DOHH2 (cell line): Measurements from ENCODE around the gene EPB41.
"Not testable (repeated sequence)": the region's sequence is repeated elsewhere in the genome, so short reads cannot be mapped to it uniquely, and the experiment has no call there.

ENCODE experiments used
- H3F3A ChIP-seq: fragments of 200-600 bp; sonication (generic), shearing (Covaris generic); 2 replicates; pipeline ENCODE4 v1.6.0; 2016; ENCODE audit warnings: antibody characterized with exemption, mild to moderate bottlenecking; ENCODE audit not compliant: control insufficient read depth, insufficient read depth
- H3K27ac ChIP-seq: fragments of 200-600 bp; sonication (generic); 2 replicates; pipeline ENCODE4 v1.5.1; 2014; ENCODE audit warnings: low read depth, mild to moderate bottlenecking, low read length, moderate library complexity
- H3K27me3 ChIP-seq: fragments of 200-600 bp; sonication (generic); 2 replicates; pipeline ENCODE4 v1.6.1; 2014; ENCODE audit warnings: mild to moderate bottlenecking, low read length, mixed read lengths; ENCODE audit not compliant: control insufficient read depth
- H3K36me3 ChIP-seq: fragments of 200-600 bp; sonication (generic); 2 replicates; pipeline ENCODE4 v1.6.1; 2014; ENCODE audit warnings: mild to moderate bottlenecking, low read length, moderate library complexity, mixed read lengths; ENCODE audit not compliant: control insufficient read depth
- H3K4me1 ChIP-seq: fragments of 200-600 bp; sonication (generic); 2 replicates; pipeline ENCODE4 v1.6.1; 2014; ENCODE audit warnings: mild to moderate bottlenecking, low read length, mixed read lengths; ENCODE audit not compliant: control insufficient read depth
- H3K4me2 ChIP-seq: fragments of 200-600 bp; sonication (generic); 2 replicates; pipeline ENCODE4 v1.6.0; 2014; ENCODE audit warnings: mild to moderate bottlenecking, low read length, moderate library complexity
- H3K4me3 ChIP-seq: fragments of 200-600 bp; sonication (generic); 2 replicates; pipeline ENCODE4 v1.5.1; 2014; ENCODE audit warnings: mild to moderate bottlenecking, low read length, mixed read lengths
- H3K79me2 ChIP-seq: fragments of 200-600 bp; sonication (generic); 2 replicates; pipeline ENCODE4 v1.6.1; 2014; ENCODE audit warnings: mild to moderate bottlenecking, low read length, mixed read lengths; ENCODE audit not compliant: control insufficient read depth
- H3K9me2 ChIP-seq: fragments of 200-600 bp; sonication (generic); replicated peaks from 2 replicates; pipeline ENCODE4 v1.6.1; 2014; ENCODE audit warnings: mild to moderate bottlenecking, low read length, mixed read lengths; ENCODE audit not compliant: control insufficient read depth
- H3K9me3 ChIP-seq: fragments of 200-600 bp; sonication (generic); 2 replicates; pipeline ENCODE4 v1.6.1; 2014; ENCODE audit warnings: antibody characterized with exemption, low read length, mixed read lengths; ENCODE audit not compliant: control insufficient read depth, insufficient read depth
- H4K20me1 ChIP-seq: fragments of 200-600 bp; sonication (generic); 2 replicates; pipeline ENCODE4 v1.6.0; 2014; ENCODE audit warnings: low read depth, mild to moderate bottlenecking, antibody characterized with exemption, low read length, moderate library complexity; ENCODE audit not compliant: control insufficient read depth, insufficient read depth
- CTCF ChIP-seq: fragments of 200-600 bp; sonication (generic); IDR thresholded peaks from one replicate; pipeline ENCODE4 v1.5.1; 2014; ENCODE audit warnings: antibody characterized with exemption, mild to moderate bottlenecking, low read depth, low read length; ENCODE audit not compliant: poor library complexity, severe bottlenecking
- EZH2phosphoT487 ChIP-seq: fragments of 200-600 bp; sonication (generic); IDR thresholded peaks from 2 replicates; pipeline ENCODE4 v1.6.1; 2017; ENCODE audit warnings: borderline replicate concordance, mild to moderate bottlenecking, antibody characterized with exemption, low read length, moderate library complexity, mixed read lengths

Gene EPB41

DNA sequence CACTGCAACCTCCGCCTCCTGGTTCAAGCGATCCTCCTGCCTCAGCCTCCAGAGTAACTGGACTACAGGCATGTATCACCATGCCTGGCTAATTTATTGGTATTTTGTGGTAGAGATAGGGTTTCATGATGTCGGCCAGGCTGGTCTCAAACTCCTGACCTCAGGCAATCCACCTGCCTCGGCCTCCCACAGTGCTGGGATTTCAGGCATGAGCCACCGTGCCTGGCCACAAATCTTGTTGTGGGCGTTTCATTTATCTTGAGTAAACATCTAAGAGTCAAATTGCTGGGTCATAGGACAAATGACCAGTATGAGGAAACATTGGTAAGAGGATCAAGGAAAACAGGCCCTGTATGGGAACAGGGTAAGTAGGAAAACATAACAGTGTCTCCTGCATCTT, 191.5 kb downstream of the EPB41 start:
- H3K9me3 ChIP-seq = no peaks in the 10 kb centered on the region
- H3F3A ChIP-seq = no peaks in the 10 kb centered on the region
- H4K20me1 ChIP-seq = no peaks in the 10 kb centered on the region
- no peaks in the 10 kb centered on the region for H3K27me3 ChIP-seq
- no peak overlapping the region for H3K4me2 ChIP-seq
- H3K36me3 ChIP-seq = peaks cover 5% of the 10 kb centered on the region; the same call in 1 of the 2 replicates
- H3K27ac ChIP-seq = no peak overlapping the region
- H3K4me3 ChIP-seq = no peak overlapping the region
- H3K79me2 ChIP-seq = no peaks in the 10 kb centered on the region
- H3K4me1 ChIP-seq = no peaks in the 10 kb centered on the region
- TF ChIP-seq EZH2phosphoT487 (no peak), CTCF (no peak)
- no peaks in the 10 kb centered on the region for H3K9me2 ChIP-seq

- not testable (repeated sequence) for H3K4me1 ChIP-seq, H3K4me3 ChIP-seq, H3F3A ChIP-seq, H4K20me1 ChIP-seq, H3K79me2 ChIP-seq, H3K36me3 ChIP-seq, H3K4me2 ChIP-seq, H3K27me3 ChIP-seq, H3K27ac ChIP-seq, H3K9me2 ChIP-seq, H3K9me3 ChIP-seq
Observed at GRCh38 chr1:29108041-29108440, 193.7 kb downstream of the EPB41 start.

GRCh38 chr1:29112705-29113412, 198.5 kb downstream of the EPB41 start:
- Histone ChIP-seq H3K4me3 (no peak overlapping the region), H4K20me1 (no peaks in the 10 kb centered on the region), H3K4me2 (no peak overlapping the region), H3K4me1 (no peaks in the 10 kb centered on the region), H3K9me2 (no peaks in the 10 kb centered on the region), H3K36me3 (peaks cover 12% of the 10 kb centered on the region), H3K27me3 (no peaks in the 10 kb centered on the region), H3K79me2 (no peaks in the 10 kb centered on the region), H3F3A (no peaks in the 10 kb centered on the region), H3K27ac (no peak overlapping the region), H3K9me3 (no peaks in the 10 kb centered on the region)
- TF ChIP-seq EZH2phosphoT487 (no peak), CTCF (no peak)

- no peaks in the 10 kb centered on the region for H3K27me3 ChIP-seq
- no peak for TF ChIP-seq EZH2phosphoT487
- no peak for TF ChIP-seq CTCF
- peaks cover 12% of the 10 kb centered on the region for H3K36me3 ChIP-seq
- H3K4me1 ChIP-seq = no peaks in the 10 kb centered on the region
- no peaks in the 10 kb centered on the region for H3K79me2 ChIP-seq
- no peaks in the 10 kb centered on the region for H4K20me1 ChIP-seq
- no peak overlapping the region for H3K27ac ChIP-seq
- H3K9me3 ChIP-seq = no peaks in the 10 kb centered on the region
- H3K9me2 ChIP-seq = no peaks in the 10 kb centered on the region
- no peaks in the 10 kb centered on the region for H3F3A ChIP-seq
- no peak overlapping the region for H3K4me2 ChIP-seq
- H3K4me3 ChIP-seq = no peak overlapping the region
Observed at GRCh38 chr1:29113413-29114117, 199.2 kb downstream of the EPB41 start.
